Measurements from ENCODE around the gene KCNQ1.

Gene KCNQ1

GRCh38 chr11:2567026-2567671, 122.3 kb downstream of the KCNQ1 start:
- no peak for TF ChIP-seq CTCF (IDR thresholded peaks at IDR 0.05; ENCODE audit: control insufficient read depth, insufficient read depth, low read depth, low read length, missing control alignments)
- no peak overlapping the region for H3K4me3 ChIP-seq (ENCODE audit: control insufficient read depth, low read depth, low read length)
- DNase-seq (ENCODE audit: low read depth): no peak

GRCh38 chr11:2569321-2569721, 124.5 kb downstream of the KCNQ1 start:
- DNase-seq (ENCODE audit: low read depth): peak; percentile 4
- no peak for TF ChIP-seq CTCF (IDR thresholded peaks at IDR 0.05; ENCODE audit: control insufficient read depth, insufficient read depth, low read depth, low read length, missing control alignments)
- no peak overlapping the region for H3K4me3 ChIP-seq (ENCODE audit: control insufficient read depth, low read depth, low read length)

GRCh38 chr11:2569731-2570210, 125.0 kb downstream of the KCNQ1 start:
- no peak overlapping the region for H3K4me3 ChIP-seq (ENCODE audit: control insufficient read depth, low read depth, low read length)
- no peak for DNase-seq (ENCODE audit: low read depth)
- TF ChIP-seq CTCF (IDR thresholded peaks at IDR 0.05; ENCODE audit: control insufficient read depth, insufficient read depth, low read depth, low read length, missing control alignments): no peak

- H3K4me3 ChIP-seq (ENCODE audit: control insufficient read depth, low read depth, low read length): no peak overlapping the region
- DNase-seq (ENCODE audit: low read depth): no peak
- TF ChIP-seq CTCF (IDR thresholded peaks at IDR 0.05; ENCODE audit: control insufficient read depth, insufficient read depth, low read depth, low read length, missing control alignments): no peak
Measured at GRCh38 chr11:2570211-2570811, 125.5 kb downstream of the KCNQ1 start.

- no peak for TF ChIP-seq CTCF (IDR thresholded peaks at IDR 0.05; ENCODE audit: control insufficient read depth, insufficient read depth, low read depth, low read length, missing control alignments)
- H3K4me3 ChIP-seq (ENCODE audit: control insufficient read depth, low read depth, low read length): no peak overlapping the region
- no peak for DNase-seq (ENCODE audit: low read depth)
Measured at GRCh38 chr11:2570841-2571597, 126.2 kb downstream of the KCNQ1 start.

- DNase-seq (ENCODE audit: low read depth): no peak
- H3K4me3 ChIP-seq (ENCODE audit: control insufficient read depth, low read depth, low read length): no peak overlapping the region
- no peak for TF ChIP-seq CTCF (IDR thresholded peaks at IDR 0.05; ENCODE audit: control insufficient read depth, insufficient read depth, low read depth, low read length, missing control alignments)
Measured at GRCh38 chr11:2571598-2572281, 126.9 kb downstream of the KCNQ1 start.
